Mesothelial cell of epicardium (in vitro differentiated cells): ENCODE results near the gene ZCCHC4. TPM values are rescaled to one million over a fixed set of nuclear protein-coding genes. Genes with fewer than 3 reads are reported as not detected.

Source experiments
- DNase-seq, 2 experiments: peaks; one replicate each; pipeline ENCODE4 v3.0.0; 2021; ENCODE audit warnings: low spot score in 2 of 2; ENCODE audit not compliant: unreplicated experiment in 2 of 2
- H3K27ac Mint-ChIP-seq: 2 replicates; pipeline ENCODE4 v1.8.0; 2021; ENCODE audit warnings: mixed read lengths
- H3K27me3 Mint-ChIP-seq: 2 replicates; pipeline ENCODE4 v1.8.0; 2021; ENCODE audit warnings: low read depth, mixed read lengths
- H3K36me3 Mint-ChIP-seq: 2 replicates; pipeline ENCODE4 v1.8.0; 2021; ENCODE audit warnings: mixed read lengths
- H3K4me1 Mint-ChIP-seq: 2 replicates; pipeline ENCODE4 v1.8.0; 2021; ENCODE audit warnings: mixed read lengths
- H3K4me3 Mint-ChIP-seq: 2 replicates; pipeline ENCODE4 v1.8.0; 2021; ENCODE audit warnings: mild to moderate bottlenecking, moderate library complexity, mixed read lengths
- H3K9me3 Mint-ChIP-seq: 2 replicates; pipeline ENCODE4 v1.8.0; 2021; ENCODE audit warnings: mixed read lengths
- total RNA-seq: library from RNA; stranded (reverse); gene quantifications from 3 replicates; pipeline ENCODE4 v1.2.1, GENCODE V29; 2021
- TF ChIP-seq, protein P1 (sequence below): fragments of 200-600 bp; sonication (generic); IDR thresholded peaks from one replicate; pipeline ENCODE4 v1.5.0; 2021; ENCODE audit warnings: antibody characterized with exemption; ENCODE audit not compliant: unreplicated experiment

Gene ZCCHC4
- total RNA-seq, 1 donor from 2014 or later = 15.9 TPM

- no peak overlapping the region for H3K4me3 Mint-ChIP-seq
- peaks cover 5% of the 10 kb centered on the region for H3K9me3 Mint-ChIP-seq
- H3K4me1 Mint-ChIP-seq = no peaks in the 10 kb centered on the region
- H3K27ac Mint-ChIP-seq = no peak overlapping the region
- H3K36me3 Mint-ChIP-seq = peaks cover 24% of the 10 kb centered on the region
- H3K27me3 Mint-ChIP-seq = no peaks in the 10 kb centered on the region
- TF ChIP-seq, protein P1, sequence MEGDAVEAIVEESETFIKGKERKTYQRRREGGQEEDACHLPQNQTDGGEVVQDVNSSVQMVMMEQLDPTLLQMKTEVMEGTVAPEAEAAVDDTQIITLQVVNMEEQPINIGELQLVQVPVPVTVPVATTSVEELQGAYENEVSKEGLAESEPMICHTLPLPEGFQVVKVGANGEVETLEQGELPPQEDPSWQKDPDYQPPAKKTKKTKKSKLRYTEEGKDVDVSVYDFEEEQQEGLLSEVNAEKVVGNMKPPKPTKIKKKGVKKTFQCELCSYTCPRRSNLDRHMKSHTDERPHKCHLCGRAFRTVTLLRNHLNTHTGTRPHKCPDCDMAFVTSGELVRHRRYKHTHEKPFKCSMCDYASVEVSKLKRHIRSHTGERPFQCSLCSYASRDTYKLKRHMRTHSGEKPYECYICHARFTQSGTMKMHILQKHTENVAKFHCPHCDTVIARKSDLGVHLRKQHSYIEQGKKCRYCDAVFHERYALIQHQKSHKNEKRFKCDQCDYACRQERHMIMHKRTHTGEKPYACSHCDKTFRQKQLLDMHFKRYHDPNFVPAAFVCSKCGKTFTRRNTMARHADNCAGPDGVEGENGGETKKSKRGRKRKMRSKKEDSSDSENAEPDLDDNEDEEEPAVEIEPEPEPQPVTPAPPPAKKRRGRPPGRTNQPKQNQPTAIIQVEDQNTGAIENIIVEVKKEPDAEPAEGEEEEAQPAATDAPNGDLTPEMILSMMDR = no peak
- no peak for DNase-seq
Measured at GRCh38 chr4:25356068-25356467, 43.5 kb downstream of the ZCCHC4 start.

DNA sequence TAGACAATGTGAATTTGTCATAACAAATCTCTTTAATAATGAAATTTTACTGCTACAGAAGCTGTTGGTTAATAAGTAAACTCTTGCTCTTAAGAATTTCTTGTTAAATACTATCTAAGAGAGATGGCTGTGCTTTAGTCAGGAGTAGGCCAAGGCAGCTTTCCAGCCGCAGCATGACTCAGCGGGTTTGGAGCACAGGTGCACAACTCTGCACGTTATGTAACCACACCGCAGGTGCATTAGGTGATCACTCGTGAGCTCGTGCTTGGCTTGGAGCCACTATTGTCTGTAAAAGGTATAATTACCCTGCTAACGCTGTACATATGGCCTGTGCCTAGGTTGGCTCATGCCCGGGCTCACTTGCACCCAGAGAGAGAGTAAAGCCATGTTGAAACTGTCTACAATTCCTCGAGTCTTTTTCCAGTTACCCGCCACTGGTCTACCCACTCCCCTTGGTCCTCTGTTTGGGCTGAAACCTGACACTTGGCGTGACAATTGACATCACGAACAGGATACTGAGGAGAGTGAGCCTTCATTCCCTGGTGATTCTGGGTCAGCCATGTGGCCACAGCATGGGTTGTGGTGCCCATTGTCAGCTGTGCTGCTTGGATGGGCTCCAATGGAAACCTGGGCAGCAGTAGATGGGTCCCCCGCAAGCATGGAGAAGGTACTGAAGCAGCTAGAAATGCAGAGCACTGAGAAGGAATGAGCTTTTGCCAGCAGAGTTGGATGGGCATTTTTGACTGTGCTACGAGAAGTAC lies 46.1 kb downstream of the ZCCHC4 start:
- TF ChIP-seq, protein P1 = no peak
- H3K27me3 Mint-ChIP-seq = no peaks in the 10 kb centered on the region
- H3K4me3 Mint-ChIP-seq = no peak overlapping the region
- peaks cover 5% of the 10 kb centered on the region for H3K9me3 Mint-ChIP-seq
- DNase-seq = no peak
- H3K4me1 Mint-ChIP-seq = no peaks in the 10 kb centered on the region
- peaks cover 27% of the 10 kb centered on the region for H3K36me3 Mint-ChIP-seq
- H3K27ac Mint-ChIP-seq = no peak overlapping the region

DNA sequence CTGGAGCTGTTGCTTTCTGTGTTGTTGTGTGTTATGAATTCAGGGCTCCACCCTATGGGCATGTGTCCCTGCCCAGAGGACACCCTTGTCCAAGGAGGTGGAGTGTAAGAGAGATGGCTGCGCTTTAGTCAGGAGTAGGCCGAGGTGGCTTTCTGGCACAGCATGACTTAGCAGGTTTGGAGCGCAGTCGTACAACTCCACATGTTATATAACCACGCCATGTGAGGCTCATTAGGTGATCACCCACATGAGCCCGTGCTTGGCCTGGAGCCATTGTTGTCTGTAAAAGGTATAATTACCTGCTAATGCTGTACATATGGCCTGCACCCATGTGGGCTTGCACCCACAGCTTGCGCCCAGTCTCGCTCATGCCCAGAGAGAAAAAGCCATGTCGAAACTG lies 48.7 kb downstream of the ZCCHC4 start:
- no peak overlapping the region for H3K4me3 Mint-ChIP-seq
- H3K36me3 Mint-ChIP-seq = peaks cover 27% of the 10 kb centered on the region
- no peaks in the 10 kb centered on the region for H3K27me3 Mint-ChIP-seq
- no peak for DNase-seq
- H3K27ac Mint-ChIP-seq = no peak overlapping the region
- H3K4me1 Mint-ChIP-seq = no peaks in the 10 kb centered on the region
- H3K9me3 Mint-ChIP-seq = peaks cover 5% of the 10 kb centered on the region
- TF ChIP-seq, protein P1 = no peak

GRCh38 chr4:25367004-25367621 lies 54.5 kb downstream of the ZCCHC4 start:
- no peaks in the 10 kb centered on the region for H3K4me1 Mint-ChIP-seq
- H3K9me3 Mint-ChIP-seq = no peaks in the 10 kb centered on the region
- H3K27me3 Mint-ChIP-seq = no peaks in the 10 kb centered on the region
- no peak overlapping the region for H3K4me3 Mint-ChIP-seq
- H3K27ac Mint-ChIP-seq = no peak overlapping the region
- DNase-seq = no peak
- TF ChIP-seq, protein P1 = peak; percentile 76
- peaks cover 2% of the 10 kb centered on the region for H3K36me3 Mint-ChIP-seq

DNA sequence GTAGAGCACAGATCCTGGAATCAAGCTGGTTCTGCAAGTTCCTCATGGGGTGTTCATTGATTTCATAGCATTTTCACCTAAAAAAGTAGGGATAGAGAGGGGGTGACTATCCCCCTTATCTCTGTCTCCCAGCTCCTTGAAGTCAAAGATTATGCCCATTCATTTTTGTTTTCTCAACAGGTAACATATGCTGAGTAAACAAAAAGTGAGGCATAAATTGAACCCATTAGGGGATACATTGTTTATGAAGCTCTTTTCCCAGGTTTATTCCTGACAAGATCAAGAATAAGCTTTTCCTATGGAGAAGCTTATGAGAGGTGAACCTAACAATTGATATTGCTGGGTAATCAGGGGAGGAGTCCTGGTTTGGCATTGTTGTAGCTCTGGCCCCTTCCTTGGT lies 55.3 kb downstream of the ZCCHC4 start:
- no peak overlapping the region for H3K4me3 Mint-ChIP-seq
- TF ChIP-seq, protein P1 = no peak
- no peak for DNase-seq
- H3K9me3 Mint-ChIP-seq = no peaks in the 10 kb centered on the region
- no peak overlapping the region for H3K27ac Mint-ChIP-seq
- peaks cover 2% of the 10 kb centered on the region for H3K36me3 Mint-ChIP-seq
- no peaks in the 10 kb centered on the region for H3K27me3 Mint-ChIP-seq
- H3K4me1 Mint-ChIP-seq = no peaks in the 10 kb centered on the region
